Thoracic aorta (tissue), 2 donors: ENCODE data around the gene NCKAP5. TPM values are rescaled to one million over a fixed set of nuclear protein-coding genes. Genes with fewer than 3 reads are reported as not detected.

Source experiments
- ATAC-seq: fragments of 150-250 bp; one replicate; pipeline ENCODE4 v1.8.0; 2017; ENCODE audit warnings: low read depth; ENCODE audit not compliant: insufficient number of reproducible peaks, low FRiP score
- DNase-seq: peaks from one replicate; pipeline ENCODE4 v3.0.0-alpha.2; 2020; ENCODE audit warnings: low spot score
- H3K27ac ChIP-seq, 2 donors: fragments of 200-600 bp; sonication (generic); 1 replicate in 1 of 2; 2 replicates in 1 of 2; pipeline ENCODE4 v1.5.1; 2016; ENCODE audit warnings: mild to moderate bottlenecking in 2 of 2, moderate library complexity in 2 of 2
- H3K27me3 ChIP-seq: fragments of 200-600 bp; sonication (generic); replicated peaks from 2 replicates; pipeline ENCODE4 v1.6.0; 2016; ENCODE audit warnings: mild to moderate bottlenecking; ENCODE audit not compliant: insufficient read depth
- H3K36me3 ChIP-seq: fragments of 200-600 bp; sonication (generic); one replicate; pipeline ENCODE4 v1.5.1; 2016
- H3K4me1 ChIP-seq, 2 donors: fragments of 200-600 bp; sonication (generic); 1 replicate in 1 of 2; 2 replicates in 1 of 2; pipeline versions ENCODE4 v1.5.1 to v1.6.0; 2016; ENCODE audit warnings: low read depth in 2 of 2, mild to moderate bottlenecking in 1 of 2; ENCODE audit not compliant: control insufficient read depth in 1 of 2
- H3K4me3 ChIP-seq: fragments of 200-600 bp; sonication (generic); 2 replicates; pipeline ENCODE4 v1.5.1; 2016; ENCODE audit warnings: mild to moderate bottlenecking
- H3K9me3 ChIP-seq: fragments of 200-600 bp; sonication (generic); 2 replicates; pipeline ENCODE4 v1.5.1; 2016
- total RNA-seq, 2 donors: library from RNA; depleted of rRNA; stranded (reverse); fragments of >200 nt; gene quantifications; one replicate each; pipeline versions ENCODE4 v1.1.0 to v1.2.3, GENCODE V29; 2016
- TF ChIP-seq, protein P1 (sequence below): fragments of 200-600 bp; sonication (generic); IDR thresholded peaks from one replicate; pipeline ENCODE4 v1.5.1; 2019; ENCODE audit warnings: antibody characterized with exemption

The NCKAP5 gene
- total RNA-seq, 2 donors from 2014 or later = 1.2 to 1.9 TPM

DNA sequence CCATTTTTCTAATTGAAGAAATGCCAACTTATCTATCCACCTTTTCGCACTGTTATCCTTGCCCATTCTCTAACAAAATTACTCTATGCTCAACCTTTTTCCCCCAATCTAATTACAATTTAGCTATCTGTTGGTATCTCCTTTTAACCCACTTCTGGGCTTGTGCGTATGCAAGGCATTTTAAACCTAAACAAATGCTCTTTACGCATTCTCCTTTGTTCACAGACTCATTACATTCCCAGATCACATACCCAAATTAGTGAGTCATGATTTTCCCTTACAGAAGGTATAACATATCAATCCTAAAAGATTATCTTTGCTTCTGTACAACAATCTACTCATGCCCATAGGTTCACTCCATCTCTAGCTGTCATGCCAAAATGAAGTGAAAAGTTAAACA is 826.5 kb downstream of the NCKAP5 start:
- no peak for DNase-seq
- Histone ChIP-seq H3K4me3 (no peak overlapping the region), H3K27ac (no peak overlapping the region), H3K36me3 (no peaks in the 10 kb centered on the region), H3K9me3 (no peaks in the 10 kb centered on the region), H3K27me3 (no peaks in the 10 kb centered on the region), H3K4me1 (no peaks in the 10 kb centered on the region)
- ATAC-seq = no peak
- TF ChIP-seq, protein P1, sequence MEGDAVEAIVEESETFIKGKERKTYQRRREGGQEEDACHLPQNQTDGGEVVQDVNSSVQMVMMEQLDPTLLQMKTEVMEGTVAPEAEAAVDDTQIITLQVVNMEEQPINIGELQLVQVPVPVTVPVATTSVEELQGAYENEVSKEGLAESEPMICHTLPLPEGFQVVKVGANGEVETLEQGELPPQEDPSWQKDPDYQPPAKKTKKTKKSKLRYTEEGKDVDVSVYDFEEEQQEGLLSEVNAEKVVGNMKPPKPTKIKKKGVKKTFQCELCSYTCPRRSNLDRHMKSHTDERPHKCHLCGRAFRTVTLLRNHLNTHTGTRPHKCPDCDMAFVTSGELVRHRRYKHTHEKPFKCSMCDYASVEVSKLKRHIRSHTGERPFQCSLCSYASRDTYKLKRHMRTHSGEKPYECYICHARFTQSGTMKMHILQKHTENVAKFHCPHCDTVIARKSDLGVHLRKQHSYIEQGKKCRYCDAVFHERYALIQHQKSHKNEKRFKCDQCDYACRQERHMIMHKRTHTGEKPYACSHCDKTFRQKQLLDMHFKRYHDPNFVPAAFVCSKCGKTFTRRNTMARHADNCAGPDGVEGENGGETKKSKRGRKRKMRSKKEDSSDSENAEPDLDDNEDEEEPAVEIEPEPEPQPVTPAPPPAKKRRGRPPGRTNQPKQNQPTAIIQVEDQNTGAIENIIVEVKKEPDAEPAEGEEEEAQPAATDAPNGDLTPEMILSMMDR = no peak

DNA sequence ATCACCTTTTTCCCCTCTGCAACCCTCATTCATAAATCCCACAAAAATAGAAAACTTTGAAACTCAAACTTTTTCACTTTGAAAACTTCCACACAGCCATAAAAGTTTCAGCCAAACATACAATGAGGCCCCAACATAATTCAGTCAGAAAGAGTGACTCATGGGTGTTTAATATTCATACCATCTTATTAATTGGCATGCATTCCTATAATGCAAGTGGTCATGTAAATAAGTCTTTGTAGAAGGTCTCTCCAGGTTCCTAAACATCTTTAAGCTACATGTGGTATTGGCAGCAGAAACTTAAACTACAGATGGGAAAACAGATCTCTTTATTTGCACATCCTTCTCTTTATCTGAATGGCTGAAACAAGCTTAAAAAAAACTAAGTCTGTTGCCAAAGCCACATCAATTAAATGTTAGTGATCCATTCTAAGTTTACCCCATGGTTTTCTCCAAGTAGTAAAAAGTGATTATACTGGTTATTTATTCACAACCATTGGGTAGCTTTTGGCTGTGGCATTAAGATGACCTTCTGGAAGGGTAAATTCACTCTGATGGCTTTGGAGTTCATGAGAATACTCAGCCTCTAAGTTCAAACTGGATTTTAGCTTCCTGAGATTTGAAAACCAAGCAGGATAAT is 828.1 kb downstream of the NCKAP5 start:
- no peaks in the 10 kb centered on the region for H3K27me3 ChIP-seq
- TF ChIP-seq, protein P1 = no peak
- no peaks in the 10 kb centered on the region for H3K9me3 ChIP-seq
- H3K27ac ChIP-seq = no peak overlapping the region
- no peaks in the 10 kb centered on the region for H3K4me1 ChIP-seq
- H3K36me3 ChIP-seq = no peaks in the 10 kb centered on the region
- DNase-seq (no peak), ATAC-seq (no peak)
- H3K4me3 ChIP-seq = no peak overlapping the region

DNA sequence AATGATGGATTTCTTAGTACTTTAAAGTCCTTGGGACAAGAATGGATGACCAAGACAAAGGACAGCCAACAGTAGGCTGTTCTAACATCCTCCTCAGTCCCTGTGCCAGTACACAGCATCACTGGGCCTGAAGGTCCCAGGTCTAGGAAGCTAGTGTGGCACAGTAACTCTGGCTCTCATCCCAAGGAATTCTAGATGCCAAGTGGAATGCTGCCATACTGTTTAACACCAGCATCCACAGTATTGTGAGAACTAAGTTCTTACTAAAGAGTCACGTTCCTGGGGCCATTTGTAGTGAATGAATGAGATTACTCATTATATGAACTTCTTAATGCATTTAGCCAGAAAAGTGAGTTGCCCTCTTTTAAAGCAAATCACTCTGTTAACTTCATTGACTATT is 830.0 kb downstream of the NCKAP5 start:
- ATAC-seq (no peak), DNase-seq (no peak)
- no peaks in the 10 kb centered on the region for H3K27me3 ChIP-seq
- no peaks in the 10 kb centered on the region for H3K4me1 ChIP-seq
- no peak overlapping the region for H3K4me3 ChIP-seq
- no peaks in the 10 kb centered on the region for H3K9me3 ChIP-seq
- H3K36me3 ChIP-seq = no peaks in the 10 kb centered on the region
- TF ChIP-seq, protein P1 = no peak
- H3K27ac ChIP-seq = no peak overlapping the region

DNA sequence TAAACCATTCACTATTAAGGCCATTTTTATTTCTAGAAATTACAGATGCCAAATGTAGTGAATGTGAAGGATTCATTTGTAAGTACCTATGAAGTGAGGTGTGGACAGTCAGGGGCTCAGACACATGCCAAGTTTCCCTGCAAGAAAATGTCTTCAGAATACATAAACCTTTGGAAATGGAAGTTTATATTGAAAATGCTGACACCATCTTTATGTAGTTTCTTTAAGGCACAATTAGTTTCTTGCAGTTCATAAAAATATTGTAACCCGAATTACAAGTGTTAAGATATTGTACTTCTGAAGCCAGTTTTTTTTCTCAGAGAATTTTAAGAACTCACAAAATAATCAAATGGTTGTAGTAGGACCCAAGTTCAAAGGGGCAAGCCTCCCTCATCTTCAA is 832.2 kb downstream of the NCKAP5 start:
- no peaks in the 10 kb centered on the region for H3K27me3 ChIP-seq
- no peak for ATAC-seq

DNA sequence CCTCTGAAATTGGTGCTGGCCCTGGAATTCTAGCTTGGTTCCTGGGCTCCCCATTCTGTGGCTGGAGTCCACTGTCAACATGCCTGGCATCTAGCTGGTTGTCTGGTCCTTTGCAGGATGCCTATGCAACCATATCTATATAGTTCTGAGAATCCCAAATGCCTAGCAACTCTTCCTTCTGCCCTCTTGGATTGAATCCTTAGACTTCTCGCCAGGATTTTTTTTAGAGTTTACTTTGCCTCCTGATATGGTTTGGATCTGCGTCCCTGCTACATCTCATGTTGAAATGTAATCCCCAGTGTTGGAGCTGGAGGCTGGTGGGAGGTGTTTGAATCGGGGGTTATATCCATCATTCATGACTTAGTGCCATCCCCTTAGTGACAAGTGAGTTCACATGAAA is 833.3 kb downstream of the NCKAP5 start:
- no peaks in the 10 kb centered on the region for H3K36me3 ChIP-seq
- H3K9me3 ChIP-seq = no peaks in the 10 kb centered on the region
- H3K27me3 ChIP-seq = no peaks in the 10 kb centered on the region
- H3K4me3 ChIP-seq = no peak overlapping the region
- H3K27ac ChIP-seq = no peak overlapping the region
- TF ChIP-seq, protein P1 = no peak
- DNase-seq (no peak), ATAC-seq (no peak)
- H3K4me1 ChIP-seq = no peaks in the 10 kb centered on the region

More for the DNA sequence above, 832.2 kb downstream of the NCKAP5 start:
- TF ChIP-seq, protein P1 = no peak
- H3K4me3 ChIP-seq = no peak overlapping the region
- H3K27ac ChIP-seq = no peak overlapping the region
- no peaks in the 10 kb centered on the region for H3K36me3 ChIP-seq
- H3K9me3 ChIP-seq = no peaks in the 10 kb centered on the region
- no peaks in the 10 kb centered on the region for H3K4me1 ChIP-seq
- no peak for DNase-seq
